HEK293 (cell line): ENCODE measurements around the gene DIPK1C.

Experiments used
- MZF1 ChIP-seq: fragments of 450-650 bp; formaldehyde crosslinking; IDR thresholded peaks from 2 replicates; pipeline ENCODE4 v1.5.1; 2017; ENCODE audit warnings: missing biosample characterization, missing genetic modification characterization, borderline replicate concordance
- ZNF114 ChIP-seq: fragments of 450-650 bp; formaldehyde crosslinking; IDR thresholded peaks from 2 replicates; pipeline ENCODE4 v1.5.0; 2017; ENCODE audit warnings: missing biosample characterization, missing genetic modification characterization
- ZNF561 ChIP-seq: fragments of 450-650 bp; IDR thresholded peaks from 2 replicates; pipeline ENCODE4 v1.5.1; 2018; ENCODE audit warnings: missing biosample characterization, missing genetic modification characterization, borderline replicate concordance
- ZNF585B ChIP-seq: fragments of 450-650 bp; formaldehyde crosslinking; IDR thresholded peaks from 2 replicates; pipeline ENCODE4 v1.5.1; 2016; ENCODE audit warnings: missing biosample characterization, missing genetic modification characterization
- ZSCAN30 ChIP-seq: fragments of 450-650 bp; IDR thresholded peaks from 2 replicates; pipeline ENCODE4 v1.5.1; 2018; ENCODE audit warnings: missing biosample characterization, mild to moderate bottlenecking, missing genetic modification characterization, moderate library complexity
- TF ChIP-seq, protein P1 (sequence below): fragments of 450-650 bp; formaldehyde crosslinking; IDR thresholded peaks from 2 replicates; pipeline ENCODE4 v1.5.1; 2016; ENCODE audit warnings: missing biosample characterization, missing genetic modification characterization
- TF ChIP-seq, protein P2 (sequence below): fragments of 450-650 bp; formaldehyde crosslinking; IDR thresholded peaks from 2 replicates; pipeline ENCODE4 v1.5.1; 2016; ENCODE audit warnings: missing biosample characterization, missing genetic modification characterization

DNA sequence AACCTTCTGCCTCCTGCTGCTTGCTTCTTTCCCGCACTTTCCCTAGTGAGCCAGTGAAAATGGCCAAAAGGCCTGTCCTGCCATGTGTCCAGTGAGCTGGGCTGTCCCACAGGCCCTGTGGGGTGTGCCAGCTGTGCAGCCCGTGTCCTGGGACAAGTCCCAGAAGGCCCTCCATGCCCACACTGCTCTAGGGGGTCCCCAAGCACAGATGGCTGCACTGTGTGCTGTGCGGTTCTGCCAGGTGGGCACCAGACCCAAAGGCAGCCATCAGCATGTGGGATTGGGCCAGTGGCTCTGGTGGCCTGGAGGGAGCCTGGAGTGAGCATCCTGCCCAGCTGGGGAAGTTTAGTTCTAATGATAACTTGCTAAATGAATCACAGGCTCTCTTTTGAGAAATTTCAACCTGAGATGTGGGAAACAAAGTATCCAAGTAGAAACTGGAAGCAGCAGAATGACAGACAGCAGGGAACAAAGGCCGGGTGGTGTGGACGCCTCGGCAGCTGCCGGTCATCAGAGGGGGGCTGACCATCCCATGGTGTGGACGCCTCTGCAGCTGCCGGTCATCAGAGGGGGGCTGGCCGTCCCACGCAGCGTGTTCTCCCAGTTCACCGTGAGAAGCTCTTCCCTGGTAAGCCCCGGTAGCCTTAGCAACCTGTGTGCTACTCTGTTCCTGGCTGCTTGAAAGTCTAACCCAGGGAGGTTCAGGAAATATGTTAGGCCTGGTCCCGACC lies 29.2 kb upstream of the DIPK1C start:
- TF ChIP-seq, protein P1, sequence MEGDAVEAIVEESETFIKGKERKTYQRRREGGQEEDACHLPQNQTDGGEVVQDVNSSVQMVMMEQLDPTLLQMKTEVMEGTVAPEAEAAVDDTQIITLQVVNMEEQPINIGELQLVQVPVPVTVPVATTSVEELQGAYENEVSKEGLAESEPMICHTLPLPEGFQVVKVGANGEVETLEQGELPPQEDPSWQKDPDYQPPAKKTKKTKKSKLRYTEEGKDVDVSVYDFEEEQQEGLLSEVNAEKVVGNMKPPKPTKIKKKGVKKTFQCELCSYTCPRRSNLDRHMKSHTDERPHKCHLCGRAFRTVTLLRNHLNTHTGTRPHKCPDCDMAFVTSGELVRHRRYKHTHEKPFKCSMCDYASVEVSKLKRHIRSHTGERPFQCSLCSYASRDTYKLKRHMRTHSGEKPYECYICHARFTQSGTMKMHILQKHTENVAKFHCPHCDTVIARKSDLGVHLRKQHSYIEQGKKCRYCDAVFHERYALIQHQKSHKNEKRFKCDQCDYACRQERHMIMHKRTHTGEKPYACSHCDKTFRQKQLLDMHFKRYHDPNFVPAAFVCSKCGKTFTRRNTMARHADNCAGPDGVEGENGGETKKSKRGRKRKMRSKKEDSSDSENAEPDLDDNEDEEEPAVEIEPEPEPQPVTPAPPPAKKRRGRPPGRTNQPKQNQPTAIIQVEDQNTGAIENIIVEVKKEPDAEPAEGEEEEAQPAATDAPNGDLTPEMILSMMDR (tag by site-specific recombination), result no peak
- TF ChIP-seq ZSCAN30 (tag by site-specific recombination), result no peak
- TF ChIP-seq ZNF561 (tag by site-specific recombination), result no peak
- no peak for TF ChIP-seq MZF1 (tag by site-specific recombination)
- no peak for TF ChIP-seq ZNF585B (tag by site-specific recombination)
- TF ChIP-seq, protein P2, sequence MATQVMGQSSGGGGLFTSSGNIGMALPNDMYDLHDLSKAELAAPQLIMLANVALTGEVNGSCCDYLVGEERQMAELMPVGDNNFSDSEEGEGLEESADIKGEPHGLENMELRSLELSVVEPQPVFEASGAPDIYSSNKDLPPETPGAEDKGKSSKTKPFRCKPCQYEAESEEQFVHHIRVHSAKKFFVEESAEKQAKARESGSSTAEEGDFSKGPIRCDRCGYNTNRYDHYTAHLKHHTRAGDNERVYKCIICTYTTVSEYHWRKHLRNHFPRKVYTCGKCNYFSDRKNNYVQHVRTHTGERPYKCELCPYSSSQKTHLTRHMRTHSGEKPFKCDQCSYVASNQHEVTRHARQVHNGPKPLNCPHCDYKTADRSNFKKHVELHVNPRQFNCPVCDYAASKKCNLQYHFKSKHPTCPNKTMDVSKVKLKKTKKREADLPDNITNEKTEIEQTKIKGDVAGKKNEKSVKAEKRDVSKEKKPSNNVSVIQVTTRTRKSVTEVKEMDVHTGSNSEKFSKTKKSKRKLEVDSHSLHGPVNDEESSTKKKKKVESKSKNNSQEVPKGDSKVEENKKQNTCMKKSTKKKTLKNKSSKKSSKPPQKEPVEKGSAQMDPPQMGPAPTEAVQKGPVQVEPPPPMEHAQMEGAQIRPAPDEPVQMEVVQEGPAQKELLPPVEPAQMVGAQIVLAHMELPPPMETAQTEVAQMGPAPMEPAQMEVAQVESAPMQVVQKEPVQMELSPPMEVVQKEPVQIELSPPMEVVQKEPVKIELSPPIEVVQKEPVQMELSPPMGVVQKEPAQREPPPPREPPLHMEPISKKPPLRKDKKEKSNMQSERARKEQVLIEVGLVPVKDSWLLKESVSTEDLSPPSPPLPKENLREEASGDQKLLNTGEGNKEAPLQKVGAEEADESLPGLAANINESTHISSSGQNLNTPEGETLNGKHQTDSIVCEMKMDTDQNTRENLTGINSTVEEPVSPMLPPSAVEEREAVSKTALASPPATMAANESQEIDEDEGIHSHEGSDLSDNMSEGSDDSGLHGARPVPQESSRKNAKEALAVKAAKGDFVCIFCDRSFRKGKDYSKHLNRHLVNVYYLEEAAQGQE, result no peak
- no peak for TF ChIP-seq ZNF114 (tag by site-specific recombination)
